Measurements from ENCODE around the gene RUNX1. TPM values are rescaled to one million over a fixed set of nuclear protein-coding genes. Genes with fewer than 3 reads are reported as not detected.

RUNX1 gene
- total RNA-seq, 1 donor = 40.9 TPM

DNA sequence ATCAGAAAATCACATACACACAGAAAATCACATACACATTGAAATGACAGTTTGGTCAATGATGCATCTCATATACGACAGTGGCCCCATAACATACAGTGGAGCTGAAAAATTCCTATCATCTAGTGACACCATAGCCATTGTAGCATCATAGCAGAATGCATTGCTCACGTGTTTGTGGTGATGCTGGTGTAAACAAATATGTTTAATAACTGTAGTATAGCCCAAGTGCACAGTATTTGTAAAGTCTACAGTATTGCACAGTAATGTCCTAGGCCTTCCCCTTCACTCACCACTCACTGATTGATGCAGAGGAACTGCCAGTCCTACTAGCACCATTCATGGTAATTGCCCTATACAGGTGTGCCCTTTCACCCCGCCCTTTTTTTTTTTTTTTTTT, 30.1 kb upstream of the RUNX1 start:
- no peak overlapping the region for H2AFZ ChIP-seq (ENCODE audit: low read length)
- no peaks in the 10 kb centered on the region for H3K4me1 ChIP-seq (ENCODE audit: insufficient read depth, low read length)
- no peaks in the 10 kb centered on the region for H3K27me3 ChIP-seq (ENCODE audit: insufficient read depth, low read length)
- H3K4me2 ChIP-seq (ENCODE audit: insufficient read depth, low read length) = no peak overlapping the region
- TF ChIP-seq, protein P1, sequence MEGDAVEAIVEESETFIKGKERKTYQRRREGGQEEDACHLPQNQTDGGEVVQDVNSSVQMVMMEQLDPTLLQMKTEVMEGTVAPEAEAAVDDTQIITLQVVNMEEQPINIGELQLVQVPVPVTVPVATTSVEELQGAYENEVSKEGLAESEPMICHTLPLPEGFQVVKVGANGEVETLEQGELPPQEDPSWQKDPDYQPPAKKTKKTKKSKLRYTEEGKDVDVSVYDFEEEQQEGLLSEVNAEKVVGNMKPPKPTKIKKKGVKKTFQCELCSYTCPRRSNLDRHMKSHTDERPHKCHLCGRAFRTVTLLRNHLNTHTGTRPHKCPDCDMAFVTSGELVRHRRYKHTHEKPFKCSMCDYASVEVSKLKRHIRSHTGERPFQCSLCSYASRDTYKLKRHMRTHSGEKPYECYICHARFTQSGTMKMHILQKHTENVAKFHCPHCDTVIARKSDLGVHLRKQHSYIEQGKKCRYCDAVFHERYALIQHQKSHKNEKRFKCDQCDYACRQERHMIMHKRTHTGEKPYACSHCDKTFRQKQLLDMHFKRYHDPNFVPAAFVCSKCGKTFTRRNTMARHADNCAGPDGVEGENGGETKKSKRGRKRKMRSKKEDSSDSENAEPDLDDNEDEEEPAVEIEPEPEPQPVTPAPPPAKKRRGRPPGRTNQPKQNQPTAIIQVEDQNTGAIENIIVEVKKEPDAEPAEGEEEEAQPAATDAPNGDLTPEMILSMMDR (IDR thresholded peaks at IDR 0.05; ENCODE audit: extremely low read depth, low read depth, low read length) = no peak
- H3K36me3 ChIP-seq (ENCODE audit: insufficient read depth, low read length) = no peaks in the 10 kb centered on the region
- no peak overlapping the region for H3K4me3 ChIP-seq (ENCODE audit: insufficient read depth, low read length)
- no peaks in the 10 kb centered on the region for H4K20me1 ChIP-seq (ENCODE audit: insufficient read depth, low read length)
- H3K27ac ChIP-seq (ENCODE audit: low read depth, low read length) = no peak overlapping the region
- no peaks in the 10 kb centered on the region for H3K9me3 ChIP-seq (ENCODE audit: low read depth, low read length)
- no peaks in the 10 kb centered on the region for H3K79me2 ChIP-seq (ENCODE audit: insufficient read depth, low read length)
- no peak for DNase-seq (ENCODE audit: insufficient read length, low spot score, missing footprints)

DNA sequence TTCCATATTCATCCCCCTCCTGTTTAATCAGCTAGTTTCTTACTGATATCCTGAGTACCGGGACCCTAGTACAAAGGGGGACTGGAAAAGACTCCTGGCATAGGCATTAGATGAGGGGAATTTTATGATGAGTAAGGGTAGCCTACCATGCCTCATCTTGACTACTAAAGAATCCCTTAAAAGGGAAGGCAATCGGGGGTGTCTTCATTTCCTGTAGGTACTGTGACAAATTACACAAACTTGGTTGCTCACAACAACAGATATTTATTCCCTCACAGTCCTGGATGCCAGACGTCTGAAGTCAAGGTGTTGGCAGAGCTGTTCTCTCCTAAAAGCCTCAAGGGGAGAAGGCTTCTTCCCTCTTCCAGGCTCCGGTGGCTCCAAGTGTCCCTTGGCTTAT, 28.9 kb upstream of the RUNX1 start:
- Histone ChIP-seq H3K9me3 (ENCODE audit: low read depth, low read length) (no peaks in the 10 kb centered on the region), H3K36me3 (ENCODE audit: insufficient read depth, low read length) (no peaks in the 10 kb centered on the region), H3K27ac (ENCODE audit: low read depth, low read length) (no peak overlapping the region), H3K4me1 (ENCODE audit: insufficient read depth, low read length) (no peaks in the 10 kb centered on the region), H3K4me2 (ENCODE audit: insufficient read depth, low read length) (no peak overlapping the region), H4K20me1 (ENCODE audit: insufficient read depth, low read length) (no peaks in the 10 kb centered on the region), H3K27me3 (ENCODE audit: insufficient read depth, low read length) (no peaks in the 10 kb centered on the region), H3K79me2 (ENCODE audit: insufficient read depth, low read length) (no peaks in the 10 kb centered on the region), H2AFZ (ENCODE audit: low read length) (no peak overlapping the region), H3K4me3 (ENCODE audit: insufficient read depth, low read length) (no peak overlapping the region)
- TF ChIP-seq, protein P1 (IDR thresholded peaks at IDR 0.05; ENCODE audit: extremely low read depth, low read depth, low read length) = no peak
- DNase-seq (ENCODE audit: insufficient read length, low spot score, missing footprints) = no peak

DNA sequence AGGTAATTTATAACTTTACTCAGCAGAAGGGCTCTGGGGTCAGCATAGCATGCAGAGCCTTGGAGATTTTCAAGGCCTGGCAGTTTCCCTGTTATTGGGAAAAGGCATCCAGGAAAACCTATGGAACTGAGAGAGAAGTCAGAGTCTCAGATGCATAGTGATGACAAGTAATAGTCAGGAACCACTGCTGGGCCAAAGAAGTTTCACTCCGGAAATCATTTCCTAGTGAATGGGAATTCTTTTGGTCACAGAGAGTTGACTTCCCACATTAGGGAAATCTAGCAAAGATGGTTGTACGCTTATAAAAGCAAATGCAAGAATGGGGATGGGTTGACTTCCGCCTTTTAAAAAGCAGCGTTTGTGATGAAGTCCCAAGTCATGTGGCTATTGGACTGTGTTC, 28.4 kb upstream of the RUNX1 start:
- no peak for DNase-seq (ENCODE audit: insufficient read length, low spot score, missing footprints)
- no peaks in the 10 kb centered on the region for H3K9me3 ChIP-seq (ENCODE audit: low read depth, low read length)
- no peaks in the 10 kb centered on the region for H3K27me3 ChIP-seq (ENCODE audit: insufficient read depth, low read length)
- TF ChIP-seq, protein P1 (IDR thresholded peaks at IDR 0.05; ENCODE audit: extremely low read depth, low read depth, low read length) = no peak
- H3K79me2 ChIP-seq (ENCODE audit: insufficient read depth, low read length) = no peaks in the 10 kb centered on the region
- H2AFZ ChIP-seq (ENCODE audit: low read length) = no peak overlapping the region
- no peaks in the 10 kb centered on the region for H3K4me1 ChIP-seq (ENCODE audit: insufficient read depth, low read length)
- no peak overlapping the region for H3K27ac ChIP-seq (ENCODE audit: low read depth, low read length)
- H3K4me3 ChIP-seq (ENCODE audit: insufficient read depth, low read length) = no peak overlapping the region
- no peak overlapping the region for H3K4me2 ChIP-seq (ENCODE audit: insufficient read depth, low read length)
- H4K20me1 ChIP-seq (ENCODE audit: insufficient read depth, low read length) = no peaks in the 10 kb centered on the region
- no peaks in the 10 kb centered on the region for H3K36me3 ChIP-seq (ENCODE audit: insufficient read depth, low read length)

DNA sequence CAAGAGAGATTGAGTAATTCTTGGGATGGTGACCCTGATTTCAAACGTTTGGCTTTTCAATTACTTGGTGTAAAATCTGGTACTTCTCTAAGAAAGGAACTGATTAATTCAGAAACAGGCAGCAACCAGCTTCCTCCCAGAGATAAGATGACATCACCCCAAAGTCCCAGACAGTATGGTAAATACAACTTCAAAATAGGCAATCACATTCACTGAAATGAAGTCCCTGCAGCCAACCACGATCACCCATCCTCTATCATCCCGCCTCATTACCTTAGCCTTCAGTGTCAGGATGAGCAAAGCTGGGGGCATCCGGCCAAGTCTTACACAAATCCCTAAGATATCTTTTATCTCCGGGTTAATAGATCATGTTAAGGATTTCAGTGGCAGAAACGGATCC, 26.4 kb upstream of the RUNX1 start:
- TF ChIP-seq, protein P1 (IDR thresholded peaks at IDR 0.05; ENCODE audit: extremely low read depth, low read depth, low read length) = no peak
- no peak overlapping the region for H3K27ac ChIP-seq (ENCODE audit: low read depth, low read length)
- no peak overlapping the region for H3K4me2 ChIP-seq (ENCODE audit: insufficient read depth, low read length)
- DNase-seq (ENCODE audit: insufficient read length, low spot score, missing footprints) = no peak
- no peaks in the 10 kb centered on the region for H3K36me3 ChIP-seq (ENCODE audit: insufficient read depth, low read length)
- H2AFZ ChIP-seq (ENCODE audit: low read length) = no peak overlapping the region
- H3K4me1 ChIP-seq (ENCODE audit: insufficient read depth, low read length) = peaks cover 7% of the 10 kb centered on the region
- no peaks in the 10 kb centered on the region for H3K27me3 ChIP-seq (ENCODE audit: insufficient read depth, low read length)
- H3K79me2 ChIP-seq (ENCODE audit: insufficient read depth, low read length) = no peaks in the 10 kb centered on the region
- H3K4me3 ChIP-seq (ENCODE audit: insufficient read depth, low read length) = no peak overlapping the region
- H3K9me3 ChIP-seq (ENCODE audit: low read depth, low read length) = no peaks in the 10 kb centered on the region
- no peaks in the 10 kb centered on the region for H4K20me1 ChIP-seq (ENCODE audit: insufficient read depth, low read length)

Measured in osteoblast (primary cell).